GM21576 (cell line): ENCODE results near the gene EVL.

Experiments
- ATAC-seq: cut with Tn5 transposase; IDR thresholded peaks from one replicate; pipeline ENCODE4 v1.9.1; 2021; ENCODE audit warnings: mild to moderate bottlenecking, moderate library complexity; ENCODE audit not compliant: unreplicated experiment

EVL gene

GRCh38 chr14:100108042-100108825, 43.0 kb downstream of the EVL start:
- peak; percentile 68 for ATAC-seq

GRCh38 chr14:100108840-100109593, 43.8 kb downstream of the EVL start:
- no peak for ATAC-seq

- ATAC-seq, result no peak
Measured at GRCh38 chr14:100109594-100109955, 44.4 kb downstream of the EVL start.

- no peak for ATAC-seq
Measured at GRCh38 chr14:100110816-100111215, 45.6 kb downstream of the EVL start.

- no peak for ATAC-seq
Measured at GRCh38 chr14:100111931-100112704, 46.9 kb downstream of the EVL start.

- ATAC-seq, result no peak
Measured at GRCh38 chr14:100114109-100114765, 49.0 kb downstream of the EVL start.

- no peak for ATAC-seq
Measured at GRCh38 chr14:100115236-100115635, 50.0 kb downstream of the EVL start.

- ATAC-seq, result no peak
Measured at GRCh38 chr14:100115726-100116125, 50.5 kb downstream of the EVL start.

- no peak for ATAC-seq
Measured at GRCh38 chr14:100116134-100116533, 50.9 kb downstream of the EVL start.

- ATAC-seq, result no peak
Measured at GRCh38 chr14:100117026-100117425, 51.8 kb downstream of the EVL start.

- ATAC-seq, result no peak
Measured at GRCh38 chr14:100117633-100118395, 52.6 kb downstream of the EVL start.

GRCh38 chr14:100118396-100119011, 53.3 kb downstream of the EVL start:
- no peak for ATAC-seq

GRCh38 chr14:100119251-100119650, 54.0 kb downstream of the EVL start:
- no peak for ATAC-seq

GRCh38 chr14:100120522-100121269, 55.5 kb downstream of the EVL start:
- ATAC-seq, result no peak

- ATAC-seq, result no peak
Measured at GRCh38 chr14:100121643-100122480, 56.6 kb downstream of the EVL start.

GRCh38 chr14:100122481-100123223, 57.4 kb downstream of the EVL start:
- no peak for ATAC-seq

GRCh38 chr14:100123618-100124017, 58.4 kb downstream of the EVL start:
- ATAC-seq, result no peak
